Activated CD8-positive, alpha-beta memory T cell treated with anti-CD3 and anti-CD28 coated beads, Interleukin-2, amount 10 ng/mL, durations not matched to agents 7 days and 5 days (primary cell): ENCODE measurements around the gene YLPM1. TPM values are rescaled to one million over a fixed set of nuclear protein-coding genes. Genes with fewer than 3 reads are reported as not detected.
A peak's percentile ranks its signal among the peaks of the same experiment; 100 is the strongest.
"Not testable (repeated sequence)": the region's sequence is repeated elsewhere in the genome, so short reads cannot be mapped to it uniquely, and the experiment has no call there.

ENCODE experiments used
- ATAC-seq: fragments of 150-1000 bp; cut with Tn5 transposase; one replicate; pipeline ENCODE4 v1.10.0; 2021; ENCODE audit warnings: moderate library complexity
- CTCF ChIA-PET: fragments of 350-600 bp; sonication (Branson Sonifier 250); formaldehyde crosslinking; loops from one replicate; lab custom pipeline; 2021; ENCODE audit warnings: antibody characterized with exemption; lab: Charles Lee
- DNase-seq: peaks from one replicate; pipeline ENCODE4 v3.0.0-alpha.2; 2020
- H3K27ac Mint-ChIP-seq: one replicate; pipeline ENCODE4 v1.8.0; 2021; ENCODE audit warnings: mild to moderate bottlenecking, mixed read lengths
- H3K27me3 Mint-ChIP-seq: one replicate; pipeline ENCODE4 v1.8.0; 2021; ENCODE audit warnings: mixed read lengths
- H3K36me3 Mint-ChIP-seq: one replicate; pipeline ENCODE4 v1.8.0; 2021; ENCODE audit warnings: mild to moderate bottlenecking, mixed read lengths
- H3K4me1 Mint-ChIP-seq: one replicate; pipeline ENCODE4 v1.8.0; 2021; ENCODE audit warnings: mixed read lengths
- H3K4me3 Mint-ChIP-seq: one replicate; pipeline ENCODE4 v1.8.0; 2021; ENCODE audit warnings: mild to moderate bottlenecking, moderate library complexity, mixed read lengths
- H3K9me3 Mint-ChIP-seq: one replicate; pipeline ENCODE4 v1.8.0; 2022; ENCODE audit warnings: low read depth, mixed read lengths
- total RNA-seq, 2 experiments: library from RNA; stranded (reverse); gene quantifications; one replicate each; pipeline ENCODE4 v1.2.3, GENCODE V29; 2021

Gene YLPM1
- total RNA-seq, 2 experiments from 2014 or later = 57.9 to 64.1 TPM

GRCh38 chr14:74754899-74755298, 8.2 kb upstream of the YLPM1 start:
- Mint-ChIP-seq H3K4me1 (no peaks in the 10 kb centered on the region), H3K4me3 (no peak overlapping the region), H3K9me3 (peaks cover 7% of the 10 kb centered on the region), H3K27ac (no peak overlapping the region), H3K27me3 (no peaks in the 10 kb centered on the region), H3K36me3 (peaks cover 7% of the 10 kb centered on the region)
- ATAC-seq = no peak
- DNase-seq = no peak
- CTCF ChIA-PET = interaction anchor here (0.8 to 1.2 kb wide), 3 partner anchors 8 to 146 kb away, joined by 3 read pairs; partner anchors contain the start of gene YLPM1

GRCh38 chr14:74756326-74756725, 6.8 kb upstream of the YLPM1 start:
- no peak for DNase-seq
- no peak for ATAC-seq
- Mint-ChIP-seq H3K4me3 (no peak overlapping the region), H3K27ac (no peak overlapping the region), H3K9me3 (peaks cover 7% of the 10 kb centered on the region), H3K27me3 (no peaks in the 10 kb centered on the region), H3K36me3 (peaks cover 7% of the 10 kb centered on the region), H3K4me1 (no peaks in the 10 kb centered on the region)
- CTCF ChIA-PET = no interaction called here

- H3K4me3 Mint-ChIP-seq, H3K36me3 Mint-ChIP-seq, CTCF ChIA-PET, DNase-seq, H3K27ac Mint-ChIP-seq, ATAC-seq, H3K4me1 Mint-ChIP-seq, H3K27me3 Mint-ChIP-seq, H3K9me3 Mint-ChIP-seq: not testable (repeated sequence)
Measured at GRCh38 chr14:74758505-74758904, 4.6 kb upstream of the YLPM1 start.

- CTCF ChIA-PET = interaction anchor here (0.6 to 3.3 kb wide), 19 partner anchors 7 to 420 kb away, joined by 3 to 21 read pairs (median 4); partner anchors contain the start of gene LTBP2
- DNase-seq (peak; percentile 40), ATAC-seq (no peak)
- Mint-ChIP-seq H3K4me3 (peak overlapping the region; percentile 95), H3K4me1 (peaks cover 45% of the 10 kb centered on the region), H3K36me3 (peaks cover 25% of the 10 kb centered on the region), H3K27me3 (no peaks in the 10 kb centered on the region), H3K9me3 (no peaks in the 10 kb centered on the region), H3K27ac (peak overlapping the region; percentile 88)
Measured at GRCh38 chr14:74763803-74764531, 851 bp downstream of the YLPM1 start.

- Mint-ChIP-seq H3K36me3 (peaks cover 26% of the 10 kb centered on the region), H3K27me3 (no peaks in the 10 kb centered on the region), H3K27ac (peak overlapping the region; percentile 62), H3K9me3 (no peaks in the 10 kb centered on the region), H3K4me3 (peak overlapping the region; percentile 95), H3K4me1 (peaks cover 49% of the 10 kb centered on the region)
- no peak for DNase-seq
- CTCF ChIA-PET = no interaction called here
- ATAC-seq = no peak
Measured at GRCh38 chr14:74765721-74766120, 2.6 kb downstream of the YLPM1 start.

GRCh38 chr14:74771399-74771798, 8.3 kb downstream of the YLPM1 start:
- DNase-seq = no peak
- no peaks in the 10 kb centered on the region for H3K9me3 Mint-ChIP-seq
- peaks cover 34% of the 10 kb centered on the region for H3K4me1 Mint-ChIP-seq
- H3K36me3 Mint-ChIP-seq = peaks cover 30% of the 10 kb centered on the region
- CTCF ChIA-PET = interaction anchor here (1.2 to 1.9 kb wide), 6 partner anchors 8 to 162 kb away, joined by 3 to 7 read pairs (median 4); partner anchors contain the start of genes LTBP2 and YLPM1
- H3K27ac Mint-ChIP-seq = no peak overlapping the region
- ATAC-seq = no peak
- H3K27me3 Mint-ChIP-seq = no peaks in the 10 kb centered on the region
- no peak overlapping the region for H3K4me3 Mint-ChIP-seq

- DNase-seq = no peak
- peaks cover 58% of the 10 kb centered on the region for H3K36me3 Mint-ChIP-seq
- no peaks in the 10 kb centered on the region for H3K27me3 Mint-ChIP-seq
- no peak for ATAC-seq
- no peaks in the 10 kb centered on the region for H3K9me3 Mint-ChIP-seq
- H3K27ac Mint-ChIP-seq = no peak overlapping the region
- no peak overlapping the region for H3K4me3 Mint-ChIP-seq
- peaks cover 19% of the 10 kb centered on the region for H3K4me1 Mint-ChIP-seq
- CTCF ChIA-PET = interaction anchor here (1.4 to 2.0 kb wide), 4 partner anchors 9 to 176 kb away, joined by 5 to 8 read pairs (median 6); partner anchors contain the start of gene YLPM1
Measured at GRCh38 chr14:74784634-74785033, 21.5 kb downstream of the YLPM1 start.

- Mint-ChIP-seq H3K27ac (peak overlapping the region; percentile 10), H3K36me3 (peaks cover 58% of the 10 kb centered on the region), H3K9me3 (no peaks in the 10 kb centered on the region), H3K27me3 (no peaks in the 10 kb centered on the region), H3K4me3 (no peak overlapping the region), H3K4me1 (peaks cover 19% of the 10 kb centered on the region)
- DNase-seq = no peak
- CTCF ChIA-PET = interaction anchor here (1.0 to 2.0 kb wide), 6 partner anchors 9 to 176 kb away, joined by 3 to 8 read pairs (median 6); partner anchors contain the start of gene YLPM1
- no peak for ATAC-seq
Measured at GRCh38 chr14:74785056-74785613, 22.0 kb downstream of the YLPM1 start.

GRCh38 chr14:74786796-74787315, 23.7 kb downstream of the YLPM1 start:
- Mint-ChIP-seq H3K27ac (no peak overlapping the region), H3K27me3 (no peaks in the 10 kb centered on the region), H3K4me3 (no peak overlapping the region), H3K4me1 (peaks cover 21% of the 10 kb centered on the region), H3K9me3 (no peaks in the 10 kb centered on the region), H3K36me3 (peaks cover 47% of the 10 kb centered on the region)
- DNase-seq (no peak), ATAC-seq (no peak)
- CTCF ChIA-PET = interaction anchor here (0.6 kb wide), 1 partner anchor 11 kb away, joined by 3 read pairs; no protein-coding TSS in a partner anchor

- Mint-ChIP-seq H3K36me3 (peaks cover 28% of the 10 kb centered on the region), H3K4me1 (peaks cover 37% of the 10 kb centered on the region), H3K4me3 (peak overlapping the region; percentile 37), H3K27me3 (no peaks in the 10 kb centered on the region), H3K9me3 (no peaks in the 10 kb centered on the region), H3K27ac (peak overlapping the region; percentile 81)
- CTCF ChIA-PET = interaction anchor here (0.7 to 2.4 kb wide), 6 partner anchors 11 to 183 kb away, joined by 3 to 12 read pairs (median 4); partner anchors contain the start of genes LTBP2 and YLPM1
- ATAC-seq (peak; percentile 82), DNase-seq (no peak)
Measured at GRCh38 chr14:74792249-74793039, 29.3 kb downstream of the YLPM1 start.

GRCh38 chr14:74793506-74794155, 30.5 kb downstream of the YLPM1 start:
- DNase-seq (no peak), ATAC-seq (no peak)
- Mint-ChIP-seq H3K27me3 (no peaks in the 10 kb centered on the region), H3K27ac (peak overlapping the region; percentile 81), H3K4me1 (peaks cover 33% of the 10 kb centered on the region), H3K4me3 (peak overlapping the region; percentile 37), H3K9me3 (no peaks in the 10 kb centered on the region), H3K36me3 (peaks cover 29% of the 10 kb centered on the region)
- CTCF ChIA-PET = interaction anchor here (0.8 to 2.2 kb wide), 4 partner anchors 8 to 185 kb away, joined by 3 to 9 read pairs (median 6); no protein-coding TSS in a partner anchor

- CTCF ChIA-PET = interaction anchor here (2.2 kb wide), 2 partner anchors 10 to 186 kb away, joined by 8 to 9 read pairs; no protein-coding TSS in a partner anchor
- ATAC-seq = no peak
- no peak overlapping the region for H3K4me3 Mint-ChIP-seq
- H3K9me3 Mint-ChIP-seq = no peaks in the 10 kb centered on the region
- no peaks in the 10 kb centered on the region for H3K27me3 Mint-ChIP-seq
- no peak overlapping the region for H3K27ac Mint-ChIP-seq
- no peak for DNase-seq
- peaks cover 33% of the 10 kb centered on the region for H3K36me3 Mint-ChIP-seq
- peaks cover 31% of the 10 kb centered on the region for H3K4me1 Mint-ChIP-seq
Measured at GRCh38 chr14:74794947-74795346, 31.8 kb downstream of the YLPM1 start.
